AML-193 (cell line): ENCODE results near the gene PCDH19.

Source experiments
- DNase-seq, 2 experiments: peaks; one replicate each; lab custom pipeline; 2025; lab: John Stamatoyannopoulos, UW

Gene PCDH19

DNA sequence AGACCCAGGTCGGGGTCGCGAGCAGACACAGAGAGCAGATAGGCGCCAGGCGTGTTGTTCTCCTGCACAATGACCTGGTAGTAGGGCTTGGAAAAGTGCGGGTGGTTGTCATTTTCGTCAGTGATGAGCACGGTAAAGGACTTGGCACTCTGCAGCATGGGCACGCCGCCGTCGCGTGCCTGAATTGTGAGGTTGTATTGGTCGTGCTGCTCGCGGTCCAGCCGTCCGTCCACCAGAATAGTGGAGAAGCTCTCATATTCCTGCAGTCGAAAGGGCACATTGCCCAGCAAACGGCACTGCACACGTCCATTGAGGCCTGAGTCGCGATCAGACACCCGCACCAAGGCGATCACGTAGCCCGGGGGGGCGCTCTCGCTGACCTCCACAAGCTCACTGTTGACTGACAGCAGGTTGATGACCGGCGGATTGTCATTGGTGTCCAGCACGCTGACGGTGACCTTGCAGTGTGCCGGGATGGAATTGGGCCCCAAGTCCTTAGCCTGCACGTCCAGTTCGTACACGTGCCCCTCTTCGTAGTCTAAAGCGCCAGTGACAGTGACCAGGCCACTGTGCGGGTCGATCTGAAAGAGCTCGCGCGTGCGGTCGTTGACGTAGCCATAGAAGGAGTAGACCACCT lies 2.8 kb downstream of the PCDH19 start:
- DNase-seq, result no peak

DNA sequence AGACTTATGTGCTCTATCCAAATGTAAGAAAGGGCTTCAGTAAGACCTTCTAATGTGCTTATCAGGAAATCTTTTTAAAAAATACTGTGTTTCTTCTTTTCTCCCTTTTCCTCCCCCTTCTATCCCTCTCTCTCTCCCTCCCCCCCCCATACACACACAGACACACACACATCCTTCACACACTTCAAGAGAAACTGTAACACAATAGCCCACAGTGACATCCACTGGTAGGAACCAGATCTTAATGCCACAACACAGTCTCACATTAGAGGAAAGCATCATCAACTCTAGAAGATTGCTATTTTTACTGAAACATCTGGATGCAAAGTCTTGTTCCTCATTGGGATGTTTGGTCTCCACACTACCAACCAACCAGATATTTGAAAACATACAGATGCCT lies 4.6 kb downstream of the PCDH19 start:
- DNase-seq, result no peak

DNA sequence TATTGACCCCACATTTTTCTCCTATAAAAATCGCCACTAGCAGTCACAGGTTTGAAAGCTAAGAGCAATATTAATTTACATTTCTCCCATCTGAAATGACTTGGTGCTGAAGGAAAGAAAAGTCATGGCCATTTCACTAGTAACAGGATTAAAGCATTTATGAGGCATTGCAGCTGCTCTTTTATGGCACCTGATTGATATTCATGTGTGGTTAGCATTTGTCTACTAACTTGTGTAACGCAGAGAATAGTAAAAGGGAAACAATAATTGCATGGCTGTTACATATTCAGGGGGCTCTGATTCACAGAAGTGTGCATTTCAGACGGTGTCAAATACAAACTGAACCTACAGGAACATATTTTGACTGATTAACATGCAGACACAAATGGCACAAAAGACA lies 5.2 kb downstream of the PCDH19 start:
- DNase-seq, result no peak

DNA sequence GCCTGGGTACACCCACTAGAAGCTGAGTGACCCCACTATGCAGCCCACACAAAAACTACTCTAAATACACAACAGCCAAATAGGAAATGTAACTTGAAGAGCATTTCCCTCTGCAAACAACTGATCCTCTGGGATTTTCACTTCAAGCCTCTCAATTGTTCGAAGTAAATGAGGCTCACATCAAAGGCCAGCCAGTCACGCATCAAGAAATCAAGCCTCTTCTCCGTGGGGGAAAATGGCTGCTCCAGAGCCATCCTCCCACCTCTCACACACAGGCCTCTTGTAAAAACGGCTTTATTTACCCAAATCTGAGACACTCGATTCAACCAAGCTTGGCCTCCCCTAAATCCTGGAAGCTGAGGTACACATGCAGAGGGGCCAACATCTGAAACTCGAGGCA lies 14.3 kb downstream of the PCDH19 start:
- DNase-seq, result no peak

DNA sequence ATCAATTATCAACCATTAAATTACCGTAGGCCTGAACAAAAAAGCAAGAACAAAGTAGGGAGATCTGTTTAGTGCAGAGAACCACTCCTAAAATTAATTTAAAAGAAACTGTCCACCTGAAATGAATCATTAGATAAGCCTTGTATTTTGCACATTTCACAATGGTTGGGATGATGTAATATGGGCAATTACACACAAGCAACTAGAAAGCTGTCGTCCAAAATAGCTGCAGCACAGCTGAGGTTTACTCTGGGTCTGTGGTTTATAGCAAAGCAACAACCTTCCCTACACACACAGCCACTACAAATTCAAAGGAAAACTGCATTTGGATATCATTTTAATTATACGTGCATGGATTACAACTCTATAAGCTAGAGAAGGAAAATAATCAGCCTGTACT lies 28.5 kb downstream of the PCDH19 start:
- no peak for DNase-seq

DNA sequence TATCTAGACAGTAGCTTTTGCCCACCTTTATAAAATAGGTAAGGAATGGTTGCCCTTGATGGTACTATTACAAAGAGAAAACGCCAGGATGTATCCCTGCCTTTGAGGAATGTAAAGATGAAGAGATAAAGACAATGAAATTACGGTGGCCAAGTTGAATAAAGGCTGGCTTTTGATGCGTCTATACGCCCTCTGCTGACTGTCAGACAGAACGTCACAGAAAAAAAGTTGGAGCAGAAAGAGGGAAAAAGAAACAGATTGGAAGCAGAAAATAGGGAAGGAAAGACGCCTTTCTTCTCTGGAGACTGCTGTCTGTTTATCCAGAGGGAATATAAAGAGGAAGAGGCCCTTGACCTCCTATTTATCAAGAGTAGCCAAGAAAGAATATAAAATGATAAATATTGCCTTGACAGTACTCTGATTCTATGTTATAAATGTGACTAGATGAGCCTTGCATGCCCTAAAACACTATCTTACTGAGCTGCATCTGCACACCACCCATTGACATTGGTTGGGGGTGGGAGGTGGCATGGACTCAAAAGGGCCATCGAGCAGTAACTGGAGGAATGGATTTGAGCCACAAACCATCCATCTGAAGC lies 30.6 kb downstream of the PCDH19 start:
- no peak for DNase-seq

DNA sequence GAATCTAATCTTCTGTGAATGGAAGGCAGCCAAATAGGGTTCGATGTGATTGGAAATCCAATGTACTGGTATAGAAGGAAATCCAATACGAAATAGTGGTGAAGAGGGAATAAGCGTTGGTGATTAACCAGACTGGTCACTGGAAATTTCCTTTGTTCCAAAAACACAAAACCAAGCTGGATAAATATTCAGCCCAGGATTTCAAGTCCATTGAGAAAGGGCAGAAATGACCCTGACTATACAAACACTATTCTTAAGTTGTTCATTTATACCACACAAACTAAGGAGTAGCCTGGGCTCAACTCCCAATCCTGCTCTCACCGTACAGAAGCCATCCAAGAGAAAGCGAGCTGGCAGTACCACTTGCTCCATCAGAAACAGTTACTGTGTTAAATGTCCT lies 32.2 kb downstream of the PCDH19 start:
- no peak for DNase-seq

DNA sequence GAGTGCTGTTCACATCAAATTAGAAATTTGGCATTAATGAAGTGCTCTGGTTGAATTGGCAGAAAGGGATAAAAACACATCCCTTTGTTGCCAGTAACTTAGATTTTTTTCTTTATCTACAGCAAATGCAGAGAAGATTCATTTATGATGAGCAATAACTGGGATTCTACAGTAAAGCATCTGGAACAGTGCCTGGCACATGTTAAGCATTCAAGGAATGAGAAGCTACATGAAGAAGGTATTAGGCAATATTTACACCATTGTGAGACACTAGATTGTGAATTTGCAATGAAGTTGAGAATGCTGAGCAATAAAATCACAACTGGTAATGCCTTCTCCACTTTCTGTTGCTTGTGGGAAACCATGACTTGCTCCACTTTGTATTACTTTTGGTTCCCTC lies 33.5 kb downstream of the PCDH19 start:
- no peak for DNase-seq

DNA sequence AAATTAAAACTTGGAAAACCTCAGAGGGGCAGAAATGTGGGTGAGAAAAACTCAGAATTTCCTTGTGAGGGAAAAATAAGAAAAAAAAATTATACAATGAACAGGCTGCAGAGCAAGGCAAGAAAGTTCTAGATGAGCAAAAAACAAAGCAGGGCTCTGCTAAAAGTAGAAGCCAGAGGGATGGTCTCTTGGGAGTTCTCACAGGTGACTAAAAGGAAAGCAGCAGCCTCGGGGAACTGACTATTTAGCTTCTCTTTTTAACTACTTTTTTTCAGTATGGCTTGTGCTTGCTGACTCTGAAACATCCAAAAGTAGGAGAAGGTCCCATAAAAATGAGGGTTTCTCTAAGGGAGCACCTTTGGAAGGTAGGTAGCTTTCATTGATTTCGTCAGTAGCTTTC lies 36.4 kb downstream of the PCDH19 start:
- no peak for DNase-seq

DNA sequence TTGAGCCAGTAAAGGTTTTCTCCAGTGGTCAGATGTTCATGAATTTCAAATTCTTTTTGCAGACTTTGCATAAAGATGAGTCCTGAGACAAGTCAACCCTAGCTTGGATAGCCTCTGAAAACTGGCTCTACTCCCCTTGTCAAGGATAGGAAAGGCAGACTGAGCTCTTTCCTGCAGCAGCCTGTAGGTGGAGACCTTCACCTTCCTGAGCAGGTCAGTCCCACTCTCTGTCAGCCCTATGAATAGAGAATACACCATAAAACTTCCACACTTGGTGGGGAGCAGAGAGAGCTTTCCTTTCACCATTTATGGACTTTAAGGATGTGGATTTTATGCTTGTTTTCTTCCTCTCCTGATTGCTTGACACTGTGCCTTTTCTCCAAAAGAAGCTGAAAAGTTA lies 41.9 kb downstream of the PCDH19 start:
- DNase-seq, result no peak

DNA sequence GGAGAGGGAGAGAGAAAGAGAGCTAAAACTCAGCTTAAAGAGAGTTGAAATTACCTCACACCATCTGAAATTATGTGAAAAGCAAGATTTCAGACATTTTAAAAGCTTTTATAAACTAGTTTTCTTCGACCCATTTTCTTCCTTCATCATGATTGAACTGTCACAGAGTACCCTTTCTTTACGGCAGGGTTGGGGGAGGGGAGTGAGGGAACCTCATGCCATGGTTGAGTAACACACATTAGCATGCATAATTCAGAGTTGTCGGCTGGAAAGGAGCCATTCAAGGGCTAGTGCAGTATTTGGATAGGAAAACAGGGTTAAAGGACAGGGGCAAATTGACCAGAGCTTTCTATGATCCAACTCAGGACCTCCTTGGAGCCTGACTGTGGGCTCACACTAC lies 46.2 kb downstream of the PCDH19 start:
- DNase-seq, result no peak

DNA sequence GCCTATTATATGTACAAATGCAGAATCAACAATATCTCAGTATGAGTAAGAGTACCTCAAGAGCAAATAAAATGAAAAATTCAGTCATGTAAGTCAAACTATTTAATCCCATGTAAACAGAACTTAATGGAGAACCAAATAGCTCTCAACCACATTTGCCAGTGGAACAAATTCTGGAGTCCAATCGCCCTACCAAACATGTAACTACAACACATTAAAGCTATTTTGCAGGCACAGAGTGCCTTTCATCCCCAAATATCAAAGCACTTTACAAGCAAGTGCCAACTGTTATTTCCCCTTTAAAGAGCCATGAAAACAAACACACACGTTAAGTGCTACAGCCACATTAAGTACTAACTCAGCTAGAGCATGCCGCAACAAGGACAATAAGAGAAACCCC lies 51.3 kb downstream of the PCDH19 start:
- no peak for DNase-seq

DNA sequence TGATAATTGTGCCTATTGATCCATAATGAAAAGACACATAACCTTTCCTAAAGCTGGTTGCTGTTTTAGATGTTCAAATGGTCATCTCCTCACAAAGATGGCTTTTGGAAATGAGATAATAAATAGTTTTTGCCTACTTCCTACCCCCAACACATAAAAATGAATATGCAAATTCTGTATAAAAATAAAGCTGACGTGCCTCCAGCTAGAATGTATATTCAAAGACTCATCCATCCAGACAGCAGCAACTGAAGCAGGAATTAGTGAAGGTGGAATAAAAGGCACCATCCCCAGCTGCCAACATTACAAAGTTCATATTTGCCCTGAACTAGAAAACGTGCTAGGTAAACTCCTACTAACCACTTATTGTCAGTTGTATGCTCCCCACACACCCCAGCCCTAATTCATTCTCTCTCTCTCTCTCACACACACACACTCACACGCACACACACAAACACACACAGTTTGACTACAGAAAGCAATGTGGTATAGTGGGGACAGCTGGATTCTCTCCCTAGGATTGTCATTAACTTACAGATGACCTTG lies 53.6 kb downstream of the PCDH19 start:
- no peak for DNase-seq

DNA sequence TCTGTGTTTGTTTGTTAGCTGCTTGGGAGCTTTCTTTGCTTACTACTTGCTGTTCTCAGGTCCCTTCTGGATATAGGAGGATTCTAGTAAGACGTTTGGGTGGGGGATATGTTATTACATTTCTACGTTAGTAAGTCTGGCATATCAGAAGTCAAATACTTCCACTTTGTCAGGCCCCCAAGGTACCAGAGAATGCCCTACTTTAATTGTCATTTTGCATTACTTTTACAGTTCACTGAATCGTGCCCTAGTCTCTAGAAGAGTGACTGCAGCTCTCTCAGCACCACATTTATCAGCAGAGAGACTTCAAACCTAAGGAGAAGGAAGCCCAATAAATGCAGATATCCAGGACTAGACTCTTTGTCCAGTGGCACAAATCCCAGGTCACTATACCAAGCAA lies 54.4 kb downstream of the PCDH19 start:
- no peak for DNase-seq

DNA sequence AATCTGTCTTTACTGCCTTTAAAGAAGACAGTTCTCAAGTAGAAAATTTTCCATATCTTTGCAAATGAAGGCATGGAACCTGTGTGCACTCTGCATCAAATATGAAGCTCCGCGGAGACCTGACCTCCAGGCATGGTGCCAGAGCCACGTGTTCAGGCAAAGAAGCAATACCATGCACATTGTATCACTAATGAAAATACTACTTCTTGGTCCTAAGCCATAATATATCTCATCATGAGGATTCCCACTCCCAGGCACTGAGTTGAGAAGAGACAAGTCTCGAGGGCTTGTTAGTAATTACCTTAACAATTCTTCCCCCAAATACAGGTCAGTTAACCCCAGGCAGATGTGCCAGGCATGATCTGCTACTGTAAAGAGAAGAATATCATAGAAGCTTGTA lies 56.7 kb downstream of the PCDH19 start:
- DNase-seq, result no peak

DNA sequence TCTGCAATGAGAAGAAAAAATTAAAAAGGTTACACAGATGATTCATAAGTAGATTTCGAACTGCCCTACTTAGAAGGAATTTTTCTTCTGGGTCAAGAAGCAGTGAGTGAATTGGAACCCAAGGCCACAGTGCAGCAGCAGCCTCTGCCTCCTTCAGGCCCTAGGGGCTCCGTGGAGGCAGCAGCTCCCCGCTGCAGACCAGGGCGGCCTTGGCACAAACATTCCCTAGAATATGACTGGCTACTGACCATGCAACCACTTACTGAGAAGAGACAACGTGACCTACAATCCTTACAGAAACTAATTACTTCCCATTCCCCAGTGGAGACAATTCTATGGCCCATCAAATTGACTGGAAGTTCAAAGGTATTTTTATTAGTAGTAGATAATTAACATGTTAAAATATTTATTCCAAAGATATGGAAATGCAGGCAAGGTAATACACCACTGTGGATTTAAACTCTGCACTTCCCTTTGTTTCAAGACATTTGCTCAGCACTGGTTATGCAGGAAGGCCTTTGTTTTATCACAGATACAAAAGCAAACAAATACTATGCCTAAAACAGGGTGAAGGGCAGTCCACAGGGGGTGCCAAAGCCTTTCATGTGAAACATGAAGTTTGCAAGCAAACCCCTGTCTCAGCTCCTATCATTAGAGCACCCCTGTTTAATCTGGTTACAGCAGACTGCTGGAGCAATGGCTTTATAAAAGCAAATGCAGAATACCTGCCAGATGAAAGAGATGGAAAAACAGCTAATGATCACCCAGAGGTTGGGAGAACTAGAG lies 59.2 kb downstream of the PCDH19 start:
- DNase-seq, result no peak

DNA sequence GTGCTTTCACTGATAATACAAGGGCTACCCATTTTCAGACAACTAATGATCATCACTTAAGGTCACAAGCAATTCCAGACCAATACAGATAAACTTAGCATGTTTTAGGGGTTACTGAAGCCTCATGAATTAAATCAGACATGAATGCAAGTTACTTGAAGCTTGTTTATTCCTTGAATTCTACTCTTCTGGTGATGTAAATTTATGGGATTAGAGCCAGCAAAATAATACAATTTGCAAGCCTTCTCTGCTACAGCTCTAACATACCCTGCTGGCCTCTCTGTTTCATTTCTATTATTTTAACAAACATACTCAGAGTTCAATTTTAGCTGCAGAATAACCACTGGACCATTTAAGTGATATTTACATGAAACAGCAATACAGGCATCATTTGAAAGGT lies 60.7 kb downstream of the PCDH19 start:
- DNase-seq, result no peak

DNA sequence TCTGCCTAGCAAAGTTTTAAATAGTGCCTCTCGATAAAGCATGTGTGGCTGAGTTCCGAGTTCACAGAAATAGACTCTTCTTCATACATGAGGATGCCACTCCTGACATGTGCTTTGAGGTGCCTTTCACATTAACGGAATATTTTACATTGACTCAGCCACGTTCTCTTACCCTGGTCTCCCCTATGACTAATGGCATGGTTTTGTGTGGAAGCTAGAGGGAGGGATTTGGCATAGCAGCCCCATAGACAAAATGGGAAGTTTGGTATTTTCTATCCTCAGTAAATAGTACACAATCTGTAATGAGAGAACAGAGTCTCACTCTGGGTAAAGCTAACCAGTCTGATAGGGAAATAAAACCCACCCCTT lies 68.9 kb downstream of the PCDH19 start:
- no peak for DNase-seq

DNA sequence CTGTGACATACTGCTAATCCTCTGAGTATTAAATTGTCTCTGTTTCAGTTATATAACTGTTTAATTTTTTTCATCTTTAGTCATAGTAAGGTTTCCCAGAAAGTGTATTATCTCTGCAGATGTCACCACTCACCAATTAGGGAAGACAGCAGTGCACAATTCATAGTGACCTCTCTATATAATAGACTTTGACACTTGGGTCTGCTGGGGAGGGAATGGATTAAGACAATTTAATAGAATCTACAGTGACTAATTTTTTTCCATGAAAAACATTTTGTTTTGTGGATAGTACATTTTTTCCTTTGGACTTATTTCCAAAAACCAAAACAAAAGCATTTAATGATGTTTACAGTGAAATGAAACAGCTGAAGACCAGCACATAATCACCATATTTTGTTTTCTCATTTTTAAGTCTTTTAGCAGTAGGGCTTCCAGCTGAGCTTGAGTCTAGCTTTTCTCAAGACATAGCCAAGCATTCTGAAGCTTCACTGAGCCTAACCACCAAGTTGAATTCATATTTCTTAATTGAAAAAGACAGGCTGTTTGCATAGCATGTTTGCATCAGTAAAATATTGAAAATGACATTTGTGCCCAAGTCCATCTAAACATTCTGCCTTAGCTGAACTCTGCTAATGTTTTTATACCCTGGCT lies 69.5 kb downstream of the PCDH19 start:
- no peak for DNase-seq

DNA sequence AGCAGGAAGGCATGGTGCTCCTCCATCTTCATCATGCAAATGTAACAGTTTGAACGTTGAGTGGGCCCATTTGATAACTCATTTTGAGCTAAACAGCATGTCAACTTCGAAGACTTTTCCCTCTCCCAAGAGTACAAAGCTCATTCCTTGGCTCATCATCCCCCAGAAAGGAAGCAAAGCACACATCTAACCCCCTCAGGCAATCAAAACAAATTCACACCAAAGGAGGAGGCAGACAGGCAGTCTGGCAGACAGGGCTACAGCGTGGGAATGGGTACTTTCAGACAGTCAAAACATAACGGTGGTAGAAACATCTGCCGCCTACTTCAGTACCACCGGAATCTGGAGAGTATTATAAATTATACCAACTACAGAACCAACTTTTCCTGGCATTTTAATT lies 81.7 kb downstream of the PCDH19 start:
- no peak for DNase-seq

DNA sequence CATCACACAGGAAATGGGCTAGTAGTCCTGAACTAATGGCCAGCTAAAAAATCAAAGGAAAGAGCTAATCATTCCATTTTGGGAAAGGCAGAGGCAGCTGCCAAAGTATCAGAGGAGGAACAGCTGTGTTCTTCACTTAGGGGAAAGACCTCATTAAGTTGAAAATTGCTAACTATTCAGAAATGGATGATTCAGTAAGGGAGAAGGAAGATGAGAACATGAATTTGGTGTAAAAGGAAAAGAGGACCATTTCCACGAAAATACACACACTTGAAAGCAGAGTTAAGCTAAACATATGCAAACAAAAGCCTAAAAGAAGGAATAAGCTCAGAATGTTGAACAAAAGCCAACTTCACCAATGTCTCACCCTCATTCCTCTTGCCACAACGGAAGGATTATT lies 90.4 kb downstream of the PCDH19 start:
- DNase-seq, result no peak

DNA sequence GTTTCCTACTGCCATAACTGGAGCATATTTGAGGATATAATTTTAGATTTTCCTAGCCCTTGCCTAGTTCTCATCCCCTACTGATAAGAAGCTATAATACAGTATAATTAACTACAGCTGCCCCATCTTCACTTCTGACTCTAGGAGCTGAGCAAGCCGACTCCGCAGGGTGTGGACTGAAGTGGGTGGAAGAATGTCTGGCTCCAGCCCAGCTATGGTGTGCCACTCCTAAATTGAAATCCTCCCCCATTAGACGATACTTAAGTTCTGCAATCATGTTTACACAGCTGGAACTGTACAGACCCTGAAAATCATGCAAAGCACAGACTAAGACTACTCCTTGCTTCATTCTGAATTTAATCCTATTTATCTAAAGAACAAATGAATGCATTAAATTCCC lies 93.1 kb downstream of the PCDH19 start:
- no peak for DNase-seq

DNA sequence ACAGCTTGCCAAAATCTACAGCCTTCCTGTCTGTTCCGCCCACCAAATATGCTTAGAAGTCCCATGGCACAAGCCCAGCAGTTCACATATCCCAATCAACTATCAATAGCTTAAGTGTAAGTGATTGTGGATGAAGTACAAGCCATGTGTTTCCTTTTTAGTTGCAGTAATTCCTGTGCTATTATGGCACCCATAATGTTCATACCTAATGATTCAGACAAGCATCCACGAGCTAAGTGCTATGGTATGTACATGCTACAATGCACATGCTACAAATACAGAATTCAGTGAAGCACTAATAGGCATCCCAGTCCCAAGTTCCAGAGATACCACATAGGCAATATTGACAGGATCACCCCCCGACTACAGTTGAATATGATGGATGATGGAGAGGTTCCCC lies 94.5 kb downstream of the PCDH19 start:
- no peak for DNase-seq
